Measurements from ENCODE around the gene IFNB1.

DNA sequence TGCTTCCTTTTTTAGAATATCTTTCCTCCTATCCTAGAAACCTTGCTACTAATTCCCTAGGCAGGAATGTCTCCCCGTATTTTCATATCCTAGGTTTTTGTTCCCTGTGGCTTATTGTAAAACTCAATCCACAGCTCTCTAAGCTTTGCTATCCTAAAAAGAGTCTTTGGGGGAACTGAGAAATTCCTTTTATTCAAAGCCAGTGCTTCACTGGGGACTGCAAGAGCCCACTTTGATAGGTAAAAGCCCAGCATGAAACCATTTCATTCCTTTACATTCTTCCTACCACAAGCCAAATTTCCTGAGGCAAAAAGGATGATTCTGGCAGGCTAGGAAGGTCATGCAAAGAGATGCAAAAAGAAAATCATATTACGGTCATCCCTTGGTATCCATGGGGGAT, 40.5 kb downstream of the IFNB1 start:
- TF ChIP-seq, protein P1, sequence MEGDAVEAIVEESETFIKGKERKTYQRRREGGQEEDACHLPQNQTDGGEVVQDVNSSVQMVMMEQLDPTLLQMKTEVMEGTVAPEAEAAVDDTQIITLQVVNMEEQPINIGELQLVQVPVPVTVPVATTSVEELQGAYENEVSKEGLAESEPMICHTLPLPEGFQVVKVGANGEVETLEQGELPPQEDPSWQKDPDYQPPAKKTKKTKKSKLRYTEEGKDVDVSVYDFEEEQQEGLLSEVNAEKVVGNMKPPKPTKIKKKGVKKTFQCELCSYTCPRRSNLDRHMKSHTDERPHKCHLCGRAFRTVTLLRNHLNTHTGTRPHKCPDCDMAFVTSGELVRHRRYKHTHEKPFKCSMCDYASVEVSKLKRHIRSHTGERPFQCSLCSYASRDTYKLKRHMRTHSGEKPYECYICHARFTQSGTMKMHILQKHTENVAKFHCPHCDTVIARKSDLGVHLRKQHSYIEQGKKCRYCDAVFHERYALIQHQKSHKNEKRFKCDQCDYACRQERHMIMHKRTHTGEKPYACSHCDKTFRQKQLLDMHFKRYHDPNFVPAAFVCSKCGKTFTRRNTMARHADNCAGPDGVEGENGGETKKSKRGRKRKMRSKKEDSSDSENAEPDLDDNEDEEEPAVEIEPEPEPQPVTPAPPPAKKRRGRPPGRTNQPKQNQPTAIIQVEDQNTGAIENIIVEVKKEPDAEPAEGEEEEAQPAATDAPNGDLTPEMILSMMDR (IDR thresholded peaks at IDR 0.05) = no peak
- TF ChIP-seq EZH2 (IDR thresholded peaks at IDR 0.05) = no peak

Data from neural progenitor cell (in vitro differentiated cells).